Effector CD4-positive, alpha-beta T cell (primary cell): ENCODE data around the gene ARHGAP29.

Experiments
- DNase-seq: peaks from one replicate; pipeline ENCODE4 v3.0.0-alpha.2; 2020

Gene ARHGAP29

GRCh38 chr1:94235189-94236012 is 2.0 kb downstream of the ARHGAP29 start:
- no peak for DNase-seq

GRCh38 chr1:94234615-94235014 is 2.8 kb downstream of the ARHGAP29 start:
- no peak for DNase-seq

GRCh38 chr1:94231746-94232145 is 5.6 kb downstream of the ARHGAP29 start:
- DNase-seq, result no peak

GRCh38 chr1:94230920-94231319 is 6.5 kb downstream of the ARHGAP29 start:
- DNase-seq, result no peak

GRCh38 chr1:94228640-94229375 is 8.6 kb downstream of the ARHGAP29 start:
- no peak for DNase-seq

- no peak for DNase-seq
These were observed 9.8 kb downstream of the ARHGAP29 start for GRCh38 chr1:94227624-94228023.

- no peak for DNase-seq
These were observed 11.5 kb downstream of the ARHGAP29 start for GRCh38 chr1:94225845-94226244.

GRCh38 chr1:94218332-94218731 is 19.1 kb downstream of the ARHGAP29 start:
- DNase-seq, result no peak

GRCh38 chr1:94215955-94216354 is 21.4 kb downstream of the ARHGAP29 start:
- no peak for DNase-seq

- no peak for DNase-seq
These were observed 27.4 kb downstream of the ARHGAP29 start for GRCh38 chr1:94209982-94210381.

- DNase-seq, result no peak
These were observed 28.0 kb downstream of the ARHGAP29 start for GRCh38 chr1:94209425-94209824.

GRCh38 chr1:94207695-94208094 is 29.7 kb downstream of the ARHGAP29 start:
- no peak for DNase-seq

GRCh38 chr1:94205639-94206038 is 31.7 kb downstream of the ARHGAP29 start:
- DNase-seq, result no peak

GRCh38 chr1:94202241-94202640 is 35.1 kb downstream of the ARHGAP29 start:
- no peak for DNase-seq

GRCh38 chr1:94199398-94199797 is 38.0 kb downstream of the ARHGAP29 start:
- no peak for DNase-seq

- no peak for DNase-seq
These were observed 43.1 kb downstream of the ARHGAP29 start for GRCh38 chr1:94194079-94194865.

GRCh38 chr1:94193128-94193527 is 44.3 kb downstream of the ARHGAP29 start:
- no peak for DNase-seq

- DNase-seq, result no peak
These were observed 46.2 kb downstream of the ARHGAP29 start for GRCh38 chr1:94191216-94191615.

- no peak for DNase-seq
These were observed 50.4 kb downstream of the ARHGAP29 start for GRCh38 chr1:94186946-94187345.

- DNase-seq, result no peak
These were observed 54.1 kb downstream of the ARHGAP29 start for GRCh38 chr1:94183197-94183815.

GRCh38 chr1:94182191-94182590 is 55.2 kb downstream of the ARHGAP29 start:
- no peak for DNase-seq

GRCh38 chr1:94180650-94181049 is 56.7 kb downstream of the ARHGAP29 start:
- DNase-seq, result no peak

- DNase-seq, result no peak
These were observed 58.5 kb downstream of the ARHGAP29 start for GRCh38 chr1:94178901-94179300.
